Measurements from ENCODE around the gene FCHSD2. TPM values are rescaled to one million over a fixed set of nuclear protein-coding genes. Genes with fewer than 3 reads are reported as not detected.

Gene FCHSD2
- total and polyA plus RNA-seq, 9 of the 15 experiments (the other 6 are each of a cell fraction or from before 2014, with no cell fraction given): 1.8 to 14.7 (median 6.4) TPM

DNA sequence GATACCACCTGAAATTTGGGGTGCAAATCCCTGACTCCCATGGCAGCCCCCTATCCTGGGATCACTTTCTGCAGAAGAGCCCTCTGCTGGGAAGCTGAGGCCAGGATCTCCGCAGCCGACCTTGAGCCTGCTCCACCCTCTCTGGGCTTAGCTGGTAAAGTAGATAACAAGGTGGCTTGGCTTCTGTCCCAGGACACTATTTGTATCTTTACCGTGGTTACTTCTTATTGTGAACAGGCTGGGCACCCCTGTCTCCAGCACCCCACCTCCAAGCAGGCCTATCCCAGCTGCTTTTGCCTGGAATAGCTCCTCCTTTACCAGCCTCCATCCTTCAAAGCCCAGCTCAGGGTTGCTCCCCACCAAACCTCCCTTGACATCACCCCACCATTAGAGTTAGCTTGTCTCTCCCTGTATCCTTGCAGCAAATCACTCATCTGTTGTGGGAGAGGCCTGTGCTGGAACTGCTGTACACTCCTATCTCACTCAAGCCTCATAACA is 40.8 kb upstream of the FCHSD2 start:
- Histone ChIP-seq H3K36me3 (ENCODE audit: control insufficient read depth, insufficient read depth, low read length) (no peaks in the 10 kb centered on the region), H3K9me1 (ENCODE audit: control insufficient read depth, insufficient read depth, low read length) (no peaks in the 10 kb centered on the region), H3K79me2 (ENCODE audit: control insufficient read depth, insufficient read depth, low read length) (no peaks in the 10 kb centered on the region), H3K27me3 (ENCODE audit: control insufficient read depth in 2 of 2, insufficient read depth in 2 of 2, low read length in 2 of 2) (no peaks in the 10 kb centered on the region; a peak in 1 of 5 replicates), H4K20me1 (replicated peaks; ENCODE audit: control insufficient read depth, insufficient read depth, low read length) (peaks cover 4% of the 10 kb centered on the region; the same call in 1 of the 2 replicates), H3K27ac (ENCODE audit: extremely low read depth, low read depth, low read length) (peak overlapping the region; percentile 6; the same call in 1 of the 3 replicates), H3K4me1 (replicated peaks in 1 of 2; ENCODE audit: control insufficient read depth in 2 of 2, insufficient read depth in 2 of 2, low read length in 2 of 2) (peaks cover 16 to 25% of the 10 kb centered on the region in 2 experiments; a peak in 4 of 5 replicates), H3K4me3 (no peak overlapping the region), H3K4me2 (ENCODE audit: insufficient read depth, low read length) (peak overlapping the region; percentile 62), H3K9ac (ENCODE audit: insufficient read depth in 1 of 2, low read depth in 2 of 2, low read length in 2 of 2) (no peak overlapping the region), H2AFZ (ENCODE audit: low read depth, low read length) (peak overlapping the region; percentile 67), H3K9me3 (replicated peaks; ENCODE audit: control insufficient read depth, insufficient read depth, low read depth, low read length) (no peaks in the 10 kb centered on the region)
- in situ Hi-C loops (cut with MboI) (loop anchor here (10.0 kb wide), 1 partner anchor 458 kb away; no protein-coding TSS in a partner anchor), intact Hi-C loops (cut with micrococcal nuclease) (loop anchor here (2.0 kb wide), 1 partner anchor 106 kb away; no protein-coding TSS in a partner anchor)
- DNase-seq (ENCODE audit: extremely low read depth in 1 of 4, low spot score in 3 of 4): peak; percentile 65 to 87 (median 76)
- WGBS (ENCODE audit: insufficient coverage, low coverage, missing lambda C conversion rate): 0% methylated on average over 3 of the region's 3 CpGs
- ChIA-PET CTCF (ENCODE audit: low intra/inter-chr PET ratio) (no interaction called here), POLR2A (interaction anchor here (0.6 to 1.4 kb wide), 6 partner anchors 9 to 499 kb away, joined by 3 to 6 read pairs (median 4); no protein-coding TSS in a partner anchor)
- peak; percentile 91 for ATAC-seq
- no TSS peak for BruUV-seq (replicated peaks)
- FAIRE-seq: peak; percentile 94
- TF ChIP-seq ETV5 (CRISPR knock-in tag; IDR thresholded peaks at IDR 0.05; ENCODE audit: low read depth): no peak
- TF ChIP-seq, protein P1, sequence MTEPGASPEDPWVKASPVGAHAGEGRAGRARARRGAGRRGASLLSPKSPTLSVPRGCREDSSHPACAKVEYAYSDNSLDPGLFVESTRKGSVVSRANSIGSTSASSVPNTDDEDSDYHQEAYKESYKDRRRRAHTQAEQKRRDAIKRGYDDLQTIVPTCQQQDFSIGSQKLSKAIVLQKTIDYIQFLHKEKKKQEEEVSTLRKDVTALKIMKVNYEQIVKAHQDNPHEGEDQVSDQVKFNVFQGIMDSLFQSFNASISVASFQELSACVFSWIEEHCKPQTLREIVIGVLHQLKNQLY (CRISPR knock-in tag; conservative IDR thresholded peaks at IDR 0.05): no peak
- peak; percentile 49; the same call in 1 of the 2 replicates for TF ChIP-seq SP1 (CRISPR knock-in tag; IDR thresholded peaks at IDR 0.05)
- TF ChIP-seq RFX1 (IDR thresholded peaks at IDR 0.05): 0 out of 2 replicates have a peak, but pooled peaks have one; percentile 9
- TF ChIP-seq PYGO2 (tag; IDR thresholded peaks at IDR 0.05): no peak
- TF ChIP-seq NFRKB (IDR thresholded peaks at IDR 0.05; ENCODE audit: low read depth): no peak
- no peak for TF ChIP-seq MCM3 (IDR thresholded peaks at IDR 0.05)
- 0 out of 2 replicates have a peak, but pooled peaks have one; percentile 56 for TF ChIP-seq FOXJ3 (CRISPR knock-in tag; IDR thresholded peaks at IDR 0.05)
- TF ChIP-seq IRF9 (tag; IDR thresholded peaks at IDR 0.05): no peak
- TF ChIP-seq BHLHE40 (IDR thresholded peaks at IDR 0.05; ENCODE audit: low read length): peak; percentile 59; the same call in 1 of the 2 replicates
- no peak for TF ChIP-seq MXI1 (IDR thresholded peaks at IDR 0.05; ENCODE audit: low read depth, low read length)
- no peak for TF ChIP-seq GTF3C2 (IDR thresholded peaks at IDR 0.05; ENCODE audit: borderline replicate concordance, extremely low read depth, insufficient read length)
- TF ChIP-seq IFI16 (CRISPR knock-in tag; IDR thresholded peaks at IDR 0.05): no peak
- peak; percentile 64 for TF ChIP-seq NCOR1 (IDR thresholded peaks at IDR 0.05)
- TF ChIP-seq, protein P2, sequence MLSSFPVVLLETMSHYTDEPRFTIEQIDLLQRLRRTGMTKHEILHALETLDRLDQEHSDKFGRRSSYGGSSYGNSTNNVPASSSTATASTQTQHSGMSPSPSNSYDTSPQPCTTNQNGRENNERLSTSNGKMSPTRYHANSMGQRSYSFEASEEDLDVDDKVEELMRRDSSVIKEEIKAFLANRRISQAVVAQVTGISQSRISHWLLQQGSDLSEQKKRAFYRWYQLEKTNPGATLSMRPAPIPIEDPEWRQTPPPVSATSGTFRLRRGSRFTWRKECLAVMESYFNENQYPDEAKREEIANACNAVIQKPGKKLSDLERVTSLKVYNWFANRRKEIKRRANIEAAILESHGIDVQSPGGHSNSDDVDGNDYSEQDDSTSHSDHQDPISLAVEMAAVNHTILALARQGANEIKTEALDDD (IDR thresholded peaks at IDR 0.05): peak; percentile 85
- TF ChIP-seq MAFF (IDR thresholded peaks at IDR 0.05; ENCODE audit: low read length): no peak
- no peak for TF ChIP-seq ZNF778 (CRISPR knock-in tag; IDR thresholded peaks at IDR 0.05)
- TF ChIP-seq ZNF121 (CRISPR knock-in tag; conservative IDR thresholded peaks at IDR 0.05): no peak
- TF ChIP-seq XRCC5 (IDR thresholded peaks at IDR 0.05; ENCODE audit: low read depth, low read length): no peak

All from K562 (cell line).